ENCODE results near the gene MEF2D.

MEF2D gene

GRCh38 chr1:156458181-156458503, 42.4 kb downstream of the MEF2D start:
- peak; percentile 72 for DNase-seq (ENCODE audit: low read depth)
- no peak for TF ChIP-seq CTCF (conservative IDR thresholded peaks at IDR 0.05; ENCODE audit: low read depth, low read length)
- no peak overlapping the region for H3K4me3 ChIP-seq (ENCODE audit: low read depth, low read length)

GRCh38 chr1:156456625-156457465, 43.7 kb downstream of the MEF2D start:
- no peak for TF ChIP-seq CTCF (conservative IDR thresholded peaks at IDR 0.05; ENCODE audit: low read depth, low read length)
- peak; percentile 98 for DNase-seq (ENCODE audit: low read depth)
- peak overlapping the region; percentile 67 for H3K4me3 ChIP-seq (ENCODE audit: low read depth, low read length)

GRCh38 chr1:156455362-156455761, 45.2 kb downstream of the MEF2D start:
- H3K4me3 ChIP-seq (ENCODE audit: low read depth, low read length) = no peak overlapping the region
- no peak for TF ChIP-seq CTCF (conservative IDR thresholded peaks at IDR 0.05; ENCODE audit: low read depth, low read length)
- no peak for DNase-seq (ENCODE audit: low read depth)

GRCh38 chr1:156452907-156453306, 47.7 kb downstream of the MEF2D start:
- no peak for TF ChIP-seq CTCF (conservative IDR thresholded peaks at IDR 0.05; ENCODE audit: low read depth, low read length)
- no peak for DNase-seq (ENCODE audit: low read depth)
- no peak overlapping the region for H3K4me3 ChIP-seq (ENCODE audit: low read depth, low read length)

- no peak for TF ChIP-seq CTCF (conservative IDR thresholded peaks at IDR 0.05; ENCODE audit: low read depth, low read length)
- DNase-seq (ENCODE audit: low read depth) = no peak
These were observed 48.9 kb downstream of the MEF2D start for GRCh38 chr1:156451505-156452160.

GRCh38 chr1:156448134-156448967, 52.2 kb downstream of the MEF2D start:
- TF ChIP-seq CTCF (conservative IDR thresholded peaks at IDR 0.05; ENCODE audit: low read depth, low read length) = no peak
- no peak overlapping the region for H3K4me3 ChIP-seq (ENCODE audit: low read depth, low read length)
- DNase-seq (ENCODE audit: low read depth) = no peak

More at GRCh38 chr1:156451505-156452160, 48.9 kb downstream of the MEF2D start:
- H3K4me3 ChIP-seq (ENCODE audit: low read depth, low read length) = no peak overlapping the region

Data from choroid plexus epithelial cell (primary cell).